Neural progenitor cell (in vitro differentiated cells): ENCODE results near the gene ADGRG2. TPM values are rescaled to one million over a fixed set of nuclear protein-coding genes. Genes with fewer than 3 reads are reported as not detected.

Source experiments
- DNase-seq: peaks from one replicate; pipeline ENCODE4 v3.0.0-alpha.2; 2016; ENCODE audit warnings: low spot score
- H2AFZ ChIP-seq: fragments of 200-600 bp; sonication (generic); replicated peaks from 2 replicates; pipeline ENCODE4 v1.6.1; 2016; ENCODE audit warnings: antibody characterized with exemption
- H3F3A ChIP-seq: fragments of 200-600 bp; sonication (generic); 2 replicates; pipeline ENCODE4 v1.6.1; 2016; ENCODE audit warnings: antibody characterized with exemption, low read depth
- H3K27ac ChIP-seq: fragments of 200-600 bp; sonication (generic); 2 replicates; pipeline ENCODE4 v1.5.1; 2016; ENCODE audit warnings: mild to moderate bottlenecking
- H3K27me3 ChIP-seq: fragments of 200-600 bp; sonication (generic); 2 replicates; pipeline ENCODE4 v1.6.1; 2016; ENCODE audit warnings: mild to moderate bottlenecking, moderate library complexity
- H3K36me3 ChIP-seq: fragments of 200-600 bp; sonication (generic); 2 replicates; pipeline ENCODE4 v1.5.1; 2016
- H3K4me1 ChIP-seq: fragments of 200-600 bp; sonication (generic); 2 replicates; pipeline ENCODE4 v1.6.1; 2016; ENCODE audit warnings: mixed run types
- H3K4me2 ChIP-seq: fragments of 200-600 bp; sonication (generic); 2 replicates; pipeline ENCODE4 v1.6.1; 2016
- H3K4me3 ChIP-seq: fragments of 200-600 bp; sonication (generic); 2 replicates; pipeline ENCODE4 v1.5.1; 2016
- H3K79me2 ChIP-seq: fragments of 200-600 bp; sonication (generic); 2 replicates; pipeline ENCODE4 v1.6.1; 2016; ENCODE audit warnings: low read depth
- H3K9ac ChIP-seq: fragments of 200-600 bp; sonication (generic); 2 replicates; pipeline ENCODE4 v1.6.1; 2016
- H3K9me3 ChIP-seq: fragments of 200-600 bp; sonication (generic); 2 replicates; pipeline ENCODE4 v1.5.1; 2016; ENCODE audit warnings: low read depth
- H4K20me1 ChIP-seq: fragments of 200-600 bp; sonication (generic); 2 replicates; pipeline ENCODE4 v1.6.1; 2016; ENCODE audit warnings: low read depth
- H3K27ac Mint-ChIP-seq: 3 replicates; pipeline ENCODE4 v1.8.0; 2021; ENCODE audit warnings: mixed read lengths
- H3K27me3 Mint-ChIP-seq: 2 replicates; pipeline ENCODE4 v1.8.0; 2022; ENCODE audit warnings: low read depth, mild to moderate bottlenecking, inconsistent platforms, moderate library complexity, mixed read lengths; ENCODE audit not compliant: insufficient read depth
- H3K36me3 Mint-ChIP-seq: 3 replicates; pipeline ENCODE4 v1.8.0; 2021; ENCODE audit warnings: mixed read lengths
- H3K4me1 Mint-ChIP-seq: 3 replicates; pipeline ENCODE4 v1.8.0; 2021; ENCODE audit warnings: mixed read lengths
- H3K4me3 Mint-ChIP-seq: 3 replicates; pipeline ENCODE4 v1.8.0; 2021; ENCODE audit warnings: mild to moderate bottlenecking, moderate library complexity, mixed read lengths
- H3K9me3 Mint-ChIP-seq: 3 replicates; pipeline ENCODE4 v1.8.0; 2020; ENCODE audit warnings: mixed read lengths
- CTCF ChIP-seq: fragments of 200-600 bp; sonication (generic); IDR thresholded peaks from 2 replicates; pipeline ENCODE4 v1.5.1; 2017; ENCODE audit warnings: antibody characterized with exemption, mild to moderate bottlenecking
- EZH2 ChIP-seq: fragments of 200-600 bp; sonication (generic); IDR thresholded peaks from 2 replicates; pipeline ENCODE4 v1.6.1; 2017; ENCODE audit warnings: antibody characterized with exemption, mild to moderate bottlenecking, moderate library complexity
- EZH2phosphoT487 ChIP-seq: fragments of 200-600 bp; sonication (generic); IDR thresholded peaks from 2 replicates; pipeline ENCODE4 v1.6.1; 2017; ENCODE audit warnings: antibody characterized with exemption
- total RNA-seq: library from RNA; depleted of rRNA; stranded (reverse); fragments of >200 nt; gene quantifications from 2 replicates; pipeline ENCODE4 v1.2.3, GENCODE V29; 2015; ENCODE audit warnings: low replicate concordance

ADGRG2 gene
- total RNA-seq, 1 donor from 2014 or later: 0.80 TPM

- no peak overlapping the region for H3K27ac ChIP-seq
- H3F3A ChIP-seq: no peaks in the 10 kb centered on the region
- DNase-seq: no peak
- H3K9me3 ChIP-seq: no peaks in the 10 kb centered on the region
- Mint-ChIP-seq H3K36me3 (peaks cover 7% of the 10 kb centered on the region), H3K27me3 (no peaks in the 10 kb centered on the region), H3K9me3 (peaks cover 2% of the 10 kb centered on the region), H3K4me3 (no peak overlapping the region), H3K4me1 (no peaks in the 10 kb centered on the region), H3K27ac (no peak overlapping the region)
- H3K4me3 ChIP-seq: no peak overlapping the region
- H3K27me3 ChIP-seq: no peaks in the 10 kb centered on the region
- no peaks in the 10 kb centered on the region for H3K36me3 ChIP-seq
- no peak overlapping the region for H2AFZ ChIP-seq
- no peaks in the 10 kb centered on the region for H3K4me1 ChIP-seq
- TF ChIP-seq CTCF (no peak), EZH2 (no peak), EZH2phosphoT487 (no peak)
- H4K20me1 ChIP-seq: no peaks in the 10 kb centered on the region
- H3K79me2 ChIP-seq: no peaks in the 10 kb centered on the region
- no peak overlapping the region for H3K9ac ChIP-seq
- no peak overlapping the region for H3K4me2 ChIP-seq
Measured at GRCh38 chrX:18955676-18956075, 166.6 kb downstream of the ADGRG2 start.

- no peak overlapping the region for H3K9ac ChIP-seq
- peaks cover 2% of the 10 kb centered on the region for H3K27me3 Mint-ChIP-seq
- no peaks in the 10 kb centered on the region for H3K4me1 ChIP-seq
- no peak overlapping the region for H3K4me3 Mint-ChIP-seq
- no peaks in the 10 kb centered on the region for H3K4me1 Mint-ChIP-seq
- H2AFZ ChIP-seq: no peak overlapping the region
- no peak for DNase-seq
- no peak overlapping the region for H3K27ac ChIP-seq
- peaks cover 2% of the 10 kb centered on the region for H3K9me3 Mint-ChIP-seq
- H4K20me1 ChIP-seq: no peaks in the 10 kb centered on the region
- no peak overlapping the region for H3K4me3 ChIP-seq
- H3K27me3 ChIP-seq: no peaks in the 10 kb centered on the region
- no peak overlapping the region for H3K4me2 ChIP-seq
- H3K36me3 ChIP-seq: no peaks in the 10 kb centered on the region
- no peak for TF ChIP-seq CTCF
- TF ChIP-seq EZH2phosphoT487: no peak
- no peak for TF ChIP-seq EZH2
- no peaks in the 10 kb centered on the region for H3F3A ChIP-seq
- no peaks in the 10 kb centered on the region for H3K9me3 ChIP-seq
- peaks cover 11% of the 10 kb centered on the region for H3K36me3 Mint-ChIP-seq
- H3K27ac Mint-ChIP-seq: no peak overlapping the region
- H3K79me2 ChIP-seq: no peaks in the 10 kb centered on the region
Measured at GRCh38 chrX:18951032-18951431, 171.2 kb downstream of the ADGRG2 start.

GRCh38 chrX:18949944-18950301 lies 172.3 kb downstream of the ADGRG2 start:
- Mint-ChIP-seq H3K4me1 (no peaks in the 10 kb centered on the region), H3K27ac (no peak overlapping the region), H3K9me3 (peaks cover 2% of the 10 kb centered on the region), H3K36me3 (peaks cover 11% of the 10 kb centered on the region), H3K27me3 (peaks cover 2% of the 10 kb centered on the region), H3K4me3 (no peak overlapping the region)
- Histone ChIP-seq H3K9ac (no peak overlapping the region), H3K4me1 (no peaks in the 10 kb centered on the region), H3K4me2 (no peak overlapping the region), H3K27me3 (no peaks in the 10 kb centered on the region), H3K79me2 (no peaks in the 10 kb centered on the region), H3K27ac (no peak overlapping the region), H3F3A (no peaks in the 10 kb centered on the region), H3K4me3 (no peak overlapping the region), H2AFZ (no peak overlapping the region), H3K9me3 (no peaks in the 10 kb centered on the region), H4K20me1 (no peaks in the 10 kb centered on the region), H3K36me3 (no peaks in the 10 kb centered on the region)
- no peak for DNase-seq
- no peak for TF ChIP-seq EZH2
- TF ChIP-seq CTCF: no peak
- no peak for TF ChIP-seq EZH2phosphoT487
